IPS-18a (cell line): Measurements from ENCODE around the gene SDCCAG8.

Experiments
- H3K27ac ChIP-seq: one replicate; pipeline ENCODE4 v1.5.1; 2013; ENCODE audit warnings: low read length
- H3K27me3 ChIP-seq: one replicate; pipeline ENCODE4 v1.6.1; 2013; ENCODE audit warnings: mild to moderate bottlenecking, low read length; ENCODE audit not compliant: control insufficient read depth, insufficient read depth
- H3K36me3 ChIP-seq: one replicate; pipeline ENCODE4 v1.6.1; 2013; ENCODE audit warnings: low read depth, low read length; ENCODE audit not compliant: control insufficient read depth
- H3K4me1 ChIP-seq: one replicate; pipeline ENCODE4 v1.6.1; 2013; ENCODE audit warnings: low read depth, low read length; ENCODE audit not compliant: control insufficient read depth
- H3K4me3 ChIP-seq: one replicate; pipeline ENCODE4 v1.5.1; 2013; ENCODE audit warnings: low read length
- H3K9ac ChIP-seq: one replicate; pipeline ENCODE4 v1.6.1; 2013; ENCODE audit warnings: mild to moderate bottlenecking, low read length, moderate library complexity
- H3K9me3 ChIP-seq: one replicate; pipeline ENCODE4 v1.6.1; 2013; ENCODE audit warnings: low read depth, low read length; ENCODE audit not compliant: control insufficient read depth

Gene SDCCAG8

GRCh38 chr1:243433737-243434370 is 178.0 kb downstream of the SDCCAG8 start:
- Histone ChIP-seq H3K4me3 (no peak overlapping the region), H3K4me1 (no peaks in the 10 kb centered on the region), H3K9ac (no peak overlapping the region), H3K9me3 (no peaks in the 10 kb centered on the region), H3K27ac (no peak overlapping the region), H3K36me3 (no peaks in the 10 kb centered on the region), H3K27me3 (no peaks in the 10 kb centered on the region)

DNA sequence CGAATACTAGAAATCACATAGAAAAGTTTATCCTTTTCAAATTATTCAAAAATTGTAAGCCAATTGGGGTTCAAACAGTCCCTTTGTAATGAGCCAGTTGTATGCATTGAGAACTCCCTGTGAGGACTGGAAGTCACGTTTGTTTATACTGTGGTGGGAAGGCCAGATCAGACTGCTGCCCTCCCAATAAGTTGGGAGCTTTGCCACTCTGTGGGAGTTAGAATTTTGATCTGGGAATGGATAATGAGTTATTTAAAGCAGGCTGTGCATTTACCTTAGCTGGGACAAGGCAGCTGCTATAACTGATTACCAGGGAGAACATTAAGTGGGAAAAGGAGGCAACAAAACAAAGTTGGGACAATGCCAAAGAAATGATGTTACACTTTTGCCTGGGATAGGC is 178.8 kb downstream of the SDCCAG8 start:
- H3K4me3 ChIP-seq: no peak overlapping the region
- no peaks in the 10 kb centered on the region for H3K36me3 ChIP-seq
- no peaks in the 10 kb centered on the region for H3K9me3 ChIP-seq
- H3K27ac ChIP-seq: no peak overlapping the region
- peaks cover 2% of the 10 kb centered on the region for H3K4me1 ChIP-seq
- no peaks in the 10 kb centered on the region for H3K27me3 ChIP-seq
- H3K9ac ChIP-seq: no peak overlapping the region

DNA sequence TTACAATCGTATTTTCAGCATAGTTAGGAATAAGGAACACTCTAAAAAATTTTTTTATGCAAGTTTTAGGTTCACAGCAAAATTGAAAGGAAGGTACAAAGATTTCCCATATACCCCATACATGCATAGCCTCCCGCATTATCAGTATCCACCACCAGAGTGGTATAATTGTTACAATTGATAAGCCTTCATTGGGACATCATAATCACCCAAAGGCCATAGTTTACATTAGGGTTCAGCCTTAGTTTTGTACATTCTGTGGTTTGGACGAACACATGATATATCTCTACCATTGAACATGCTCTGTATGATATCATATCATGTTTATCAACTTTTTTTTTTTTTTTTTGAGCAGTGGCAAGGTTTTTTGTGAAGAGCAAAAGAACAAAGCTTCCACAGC is 180.0 kb downstream of the SDCCAG8 start:
- Histone ChIP-seq H3K27ac (no peak overlapping the region), H3K9me3 (no peaks in the 10 kb centered on the region), H3K36me3 (no peaks in the 10 kb centered on the region), H3K9ac (no peak overlapping the region), H3K27me3 (no peaks in the 10 kb centered on the region), H3K4me3 (no peak overlapping the region), H3K4me1 (peaks cover 6% of the 10 kb centered on the region)

DNA sequence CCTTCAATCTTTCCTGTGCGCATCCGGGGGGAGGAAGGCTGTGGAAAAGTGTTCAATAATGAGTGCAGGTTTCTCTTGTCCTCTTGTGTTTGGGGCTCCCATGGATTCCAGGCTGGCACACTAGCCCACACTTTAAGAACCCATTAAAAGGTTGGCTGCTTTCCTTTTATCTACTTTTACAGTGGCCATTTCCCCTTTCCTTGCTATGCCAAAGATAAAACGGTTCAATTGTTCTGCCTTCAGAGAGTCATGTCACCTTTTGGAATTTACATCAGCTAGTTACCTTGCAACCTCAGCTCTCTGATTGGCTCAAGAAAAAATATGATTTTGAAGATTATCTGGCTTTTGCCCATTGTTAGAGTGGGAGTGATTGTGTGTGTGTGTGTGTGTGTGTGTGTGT is 182.3 kb downstream of the SDCCAG8 start:
- Histone ChIP-seq H3K27ac (no peak overlapping the region), H3K4me1 (peaks cover 6% of the 10 kb centered on the region), H3K27me3 (no peaks in the 10 kb centered on the region), H3K9me3 (no peaks in the 10 kb centered on the region), H3K4me3 (no peak overlapping the region), H3K9ac (no peak overlapping the region), H3K36me3 (no peaks in the 10 kb centered on the region)

- no peaks in the 10 kb centered on the region for H3K27me3 ChIP-seq
- no peak overlapping the region for H3K9ac ChIP-seq
- H3K27ac ChIP-seq: no peak overlapping the region
- H3K4me1 ChIP-seq: peaks cover 6% of the 10 kb centered on the region
- no peaks in the 10 kb centered on the region for H3K36me3 ChIP-seq
- no peak overlapping the region for H3K4me3 ChIP-seq
- H3K9me3 ChIP-seq: no peaks in the 10 kb centered on the region
Measured at GRCh38 chr1:243438815-243439214, 183.0 kb downstream of the SDCCAG8 start.

GRCh38 chr1:243440406-243440805 is 184.6 kb downstream of the SDCCAG8 start:
- Histone ChIP-seq H3K27ac (no peak overlapping the region), H3K4me1 (peaks cover 6% of the 10 kb centered on the region), H3K27me3 (no peaks in the 10 kb centered on the region), H3K36me3 (no peaks in the 10 kb centered on the region), H3K4me3 (no peak overlapping the region), H3K9ac (no peak overlapping the region), H3K9me3 (no peaks in the 10 kb centered on the region)

DNA sequence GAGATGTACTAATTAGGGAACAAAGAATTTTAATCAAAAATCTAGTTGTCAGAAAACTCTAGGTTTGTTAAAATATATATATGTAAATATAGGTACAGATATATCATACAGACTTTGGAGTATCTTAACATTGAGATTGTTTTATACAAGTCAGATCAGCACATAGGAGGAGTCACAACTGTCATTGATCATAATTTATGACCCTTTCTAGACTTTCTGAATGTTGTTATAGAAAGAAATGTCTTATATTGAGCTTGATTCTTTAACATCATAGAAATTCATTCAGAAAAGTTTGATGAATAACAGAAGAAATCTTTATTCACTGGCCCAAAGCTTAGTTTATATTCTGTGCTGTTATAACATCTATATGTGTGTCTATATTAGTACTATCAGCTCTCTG is 185.8 kb downstream of the SDCCAG8 start:
- Histone ChIP-seq H3K27ac (no peak overlapping the region), H3K36me3 (no peaks in the 10 kb centered on the region), H3K27me3 (no peaks in the 10 kb centered on the region), H3K9me3 (no peaks in the 10 kb centered on the region), H3K4me1 (peaks cover 6% of the 10 kb centered on the region), H3K9ac (no peak overlapping the region), H3K4me3 (no peak overlapping the region)

GRCh38 chr1:243443557-243443956 is 187.7 kb downstream of the SDCCAG8 start:
- H3K9me3 ChIP-seq: no peaks in the 10 kb centered on the region
- no peak overlapping the region for H3K4me3 ChIP-seq
- H3K27ac ChIP-seq: no peak overlapping the region
- no peaks in the 10 kb centered on the region for H3K36me3 ChIP-seq
- no peak overlapping the region for H3K9ac ChIP-seq
- H3K4me1 ChIP-seq: peaks cover 6% of the 10 kb centered on the region
- no peaks in the 10 kb centered on the region for H3K27me3 ChIP-seq

DNA sequence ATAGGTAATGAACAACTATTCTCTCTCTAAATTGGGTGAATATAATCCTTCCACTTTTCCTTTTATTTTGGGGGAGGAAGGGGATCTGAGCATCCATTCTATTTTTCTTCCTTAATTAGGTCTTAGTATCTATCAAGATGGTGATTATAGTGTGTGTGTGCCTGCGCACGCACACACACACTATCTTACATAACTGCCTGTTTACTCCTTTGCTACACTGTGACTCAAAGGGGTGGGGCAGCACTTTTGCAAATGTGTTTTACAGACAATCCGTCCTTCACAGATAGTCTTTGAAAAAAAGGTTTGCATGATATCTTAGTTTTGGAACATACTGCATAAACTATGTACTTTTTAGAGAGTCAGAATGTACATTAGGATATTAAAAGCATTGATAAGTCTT is 191.5 kb downstream of the SDCCAG8 start:
- no peak overlapping the region for H3K4me3 ChIP-seq
- no peak overlapping the region for H3K9ac ChIP-seq
- H3K4me1 ChIP-seq: no peaks in the 10 kb centered on the region
- no peaks in the 10 kb centered on the region for H3K36me3 ChIP-seq
- no peaks in the 10 kb centered on the region for H3K9me3 ChIP-seq
- no peaks in the 10 kb centered on the region for H3K27me3 ChIP-seq
- H3K27ac ChIP-seq: no peak overlapping the region

GRCh38 chr1:243447844-243448243 is 192.0 kb downstream of the SDCCAG8 start:
- H3K27me3 ChIP-seq: no peaks in the 10 kb centered on the region

DNA sequence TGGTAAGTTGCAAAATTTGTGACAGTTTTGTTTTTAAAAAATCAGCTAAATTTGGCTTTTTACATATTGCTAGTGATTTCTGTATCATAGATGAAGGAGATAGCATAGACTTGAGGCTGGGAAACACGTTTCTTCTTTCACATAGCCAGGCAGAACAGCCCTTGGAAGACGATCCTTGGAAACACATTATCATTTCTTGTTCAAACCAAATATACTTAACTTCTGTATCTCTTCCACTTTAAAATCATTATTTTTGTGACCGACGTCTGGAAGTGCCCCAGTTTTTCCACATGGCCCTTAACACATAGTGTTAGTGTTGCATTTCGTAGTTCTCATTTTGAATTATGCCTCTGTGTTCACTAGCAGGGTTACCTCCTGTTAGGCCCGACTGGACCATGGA is 193.5 kb downstream of the SDCCAG8 start:
- no peaks in the 10 kb centered on the region for H3K36me3 ChIP-seq
- no peak overlapping the region for H3K4me3 ChIP-seq
- no peaks in the 10 kb centered on the region for H3K4me1 ChIP-seq
- H3K27ac ChIP-seq: no peak overlapping the region
- no peaks in the 10 kb centered on the region for H3K9me3 ChIP-seq
- no peaks in the 10 kb centered on the region for H3K27me3 ChIP-seq
- no peak overlapping the region for H3K9ac ChIP-seq

More at GRCh38 chr1:243447844-243448243, 192.0 kb downstream of the SDCCAG8 start:
- no peak overlapping the region for H3K9ac ChIP-seq
- no peaks in the 10 kb centered on the region for H3K9me3 ChIP-seq
- H3K4me3 ChIP-seq: no peak overlapping the region
- H3K4me1 ChIP-seq: no peaks in the 10 kb centered on the region
- H3K36me3 ChIP-seq: no peaks in the 10 kb centered on the region
- no peak overlapping the region for H3K27ac ChIP-seq

DNA sequence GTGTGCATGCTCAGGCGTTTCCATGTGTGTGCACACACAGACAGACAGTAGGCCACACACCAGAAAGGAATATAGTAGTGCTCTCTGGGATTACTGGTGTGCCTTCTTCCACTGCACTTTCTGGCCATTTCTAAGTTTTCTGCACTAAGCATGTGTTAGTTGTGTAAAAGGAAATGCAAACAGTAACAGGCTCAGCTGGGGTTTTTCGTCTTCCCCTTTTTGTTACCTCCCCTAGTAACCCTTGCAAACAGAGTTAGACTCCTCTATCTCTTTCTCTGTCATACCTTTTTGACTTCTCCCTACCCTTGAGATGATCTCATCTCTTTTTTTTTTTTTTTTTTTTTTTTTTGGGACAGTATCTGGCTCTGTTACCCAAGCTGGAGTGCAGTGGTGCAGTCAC is 196.3 kb downstream of the SDCCAG8 start:
- Histone ChIP-seq H3K4me1 (no peaks in the 10 kb centered on the region), H3K4me3 (no peak overlapping the region), H3K27me3 (no peaks in the 10 kb centered on the region), H3K27ac (no peak overlapping the region), H3K36me3 (no peaks in the 10 kb centered on the region), H3K9ac (no peak overlapping the region), H3K9me3 (no peaks in the 10 kb centered on the region)
